ENCODE data around the gene FANCB.

Gene FANCB

DNA sequence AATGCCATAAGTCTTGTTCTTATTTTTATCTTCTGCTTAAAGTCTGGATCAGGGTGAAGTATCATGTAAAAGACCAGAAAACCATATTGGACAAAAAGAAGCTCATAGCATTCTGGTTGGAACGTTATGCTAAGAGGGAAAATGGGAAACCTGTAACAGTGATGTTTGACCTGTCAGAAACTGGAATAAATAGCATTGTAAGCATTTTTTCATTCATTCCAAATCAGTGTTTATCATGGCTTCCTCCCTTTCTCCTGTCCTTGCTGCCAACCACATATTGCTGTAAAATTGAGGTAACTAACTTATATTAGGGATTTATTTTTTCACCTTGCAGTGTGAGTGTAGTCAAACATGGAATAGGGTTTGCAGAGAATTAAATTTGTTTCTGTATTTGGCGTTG lies 24.2 kb upstream of the FANCB start:
- no peak for DNase-seq (ENCODE audit: low read depth, low spot score)
- Histone ChIP-seq H3K27me3 (ENCODE audit: control insufficient read depth, insufficient read depth, low read length) (no peaks in the 10 kb centered on the region), H3K36me3 (ENCODE audit: control insufficient read depth, insufficient read depth, low read length) (no peaks in the 10 kb centered on the region), H3K27ac (ENCODE audit: low read length) (no peak overlapping the region), H3K9me3 (ENCODE audit: control insufficient read depth, insufficient read depth, low read length) (no peaks in the 10 kb centered on the region), H3K4me1 (ENCODE audit: control insufficient read depth, insufficient read depth, low read length) (no peaks in the 10 kb centered on the region), H3K4me3 (ENCODE audit: low read length) (no peak overlapping the region)
- no CpG with 5 or more reads among the region's 2 CpGs for WGBS (ENCODE audit: insufficient coverage, insufficient read length)

GRCh38 chrX:14896273-14896672 lies 23.4 kb upstream of the FANCB start:
- Histone ChIP-seq H3K9me3 (ENCODE audit: control insufficient read depth, insufficient read depth, low read length) (no peaks in the 10 kb centered on the region), H3K36me3 (ENCODE audit: control insufficient read depth, insufficient read depth, low read length) (no peaks in the 10 kb centered on the region), H3K27me3 (ENCODE audit: control insufficient read depth, insufficient read depth, low read length) (no peaks in the 10 kb centered on the region), H3K4me3 (ENCODE audit: low read length) (no peak overlapping the region), H3K27ac (ENCODE audit: low read length) (no peak overlapping the region), H3K4me1 (ENCODE audit: control insufficient read depth, insufficient read depth, low read length) (no peaks in the 10 kb centered on the region)
- DNase-seq (ENCODE audit: low read depth, low spot score), result no peak
- WGBS (ENCODE audit: insufficient coverage, insufficient read length), result no CpG with 5 or more reads among the region's 2 CpGs

DNA sequence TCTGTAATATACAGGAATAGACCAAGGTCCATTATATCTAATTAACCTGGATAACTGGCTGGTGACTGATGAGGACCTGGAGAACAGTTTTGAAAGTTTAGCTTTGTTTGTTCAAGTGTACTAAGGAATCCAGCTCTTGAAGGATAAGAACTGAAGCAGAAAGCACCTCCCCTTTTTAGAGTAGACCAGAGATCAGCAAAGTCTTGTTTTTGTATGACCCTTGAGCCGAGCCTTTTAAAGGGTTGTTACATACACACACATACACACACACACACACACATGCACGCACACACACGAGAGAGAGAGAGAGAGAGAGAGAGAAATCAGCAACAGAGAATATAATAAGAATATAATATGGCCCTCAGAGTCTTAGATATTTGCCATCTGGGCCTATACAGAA lies 13.4 kb upstream of the FANCB start:
- no peaks in the 10 kb centered on the region for H3K36me3 ChIP-seq (ENCODE audit: control insufficient read depth, insufficient read depth, low read length)
- no peaks in the 10 kb centered on the region for H3K9me3 ChIP-seq (ENCODE audit: control insufficient read depth, insufficient read depth, low read length)
- no CpG with 5 or more reads among the region's 3 CpGs for WGBS (ENCODE audit: insufficient coverage, insufficient read length)
- H3K4me1 ChIP-seq (ENCODE audit: control insufficient read depth, insufficient read depth, low read length), result no peaks in the 10 kb centered on the region
- H3K27me3 ChIP-seq (ENCODE audit: control insufficient read depth, insufficient read depth, low read length), result no peaks in the 10 kb centered on the region
- H3K4me3 ChIP-seq (ENCODE audit: low read length), result no peak overlapping the region
- no peak for DNase-seq (ENCODE audit: low read depth, low spot score)
- no peak overlapping the region for H3K27ac ChIP-seq (ENCODE audit: low read length)

GRCh38 chrX:14884714-14885113 lies 11.8 kb upstream of the FANCB start:
- no CpG with 5 or more reads among the region's 1 CpG for WGBS (ENCODE audit: insufficient coverage, insufficient read length)

DNA sequence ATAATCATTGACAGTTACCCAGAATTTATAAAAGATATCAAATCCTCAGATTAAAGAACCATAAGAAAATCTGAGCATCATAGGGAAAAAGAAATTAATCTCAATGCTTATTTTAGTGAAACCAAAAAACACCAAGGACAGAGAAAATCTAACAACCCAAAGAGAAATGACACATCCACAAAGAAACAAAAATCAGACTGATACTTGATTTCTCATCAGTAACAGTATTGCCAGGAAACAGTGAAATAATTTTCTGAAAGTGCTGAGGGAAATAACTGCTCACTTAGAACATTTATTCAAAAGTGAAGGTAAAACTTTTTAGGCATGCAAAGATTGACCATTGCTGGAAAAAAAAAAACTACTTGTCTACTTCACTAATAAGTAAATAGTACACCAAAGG lies 11.0 kb upstream of the FANCB start:
- Histone ChIP-seq H3K27me3 (ENCODE audit: control insufficient read depth, insufficient read depth, low read length) (no peaks in the 10 kb centered on the region), H3K36me3 (ENCODE audit: control insufficient read depth, insufficient read depth, low read length) (no peaks in the 10 kb centered on the region), H3K9me3 (ENCODE audit: control insufficient read depth, insufficient read depth, low read length) (no peaks in the 10 kb centered on the region), H3K27ac (ENCODE audit: low read length) (no peak overlapping the region), H3K4me3 (ENCODE audit: low read length) (no peak overlapping the region), H3K4me1 (ENCODE audit: control insufficient read depth, insufficient read depth, low read length) (no peaks in the 10 kb centered on the region)
- no peak for DNase-seq (ENCODE audit: low read depth, low spot score)

More at GRCh38 chrX:14884714-14885113, 11.8 kb upstream of the FANCB start:
- Histone ChIP-seq H3K4me1 (ENCODE audit: control insufficient read depth, insufficient read depth, low read length) (no peaks in the 10 kb centered on the region), H3K9me3 (ENCODE audit: control insufficient read depth, insufficient read depth, low read length) (no peaks in the 10 kb centered on the region), H3K36me3 (ENCODE audit: control insufficient read depth, insufficient read depth, low read length) (no peaks in the 10 kb centered on the region), H3K4me3 (ENCODE audit: low read length) (no peak overlapping the region), H3K27me3 (ENCODE audit: control insufficient read depth, insufficient read depth, low read length) (no peaks in the 10 kb centered on the region), H3K27ac (ENCODE audit: low read length) (no peak overlapping the region)
- no peak for DNase-seq (ENCODE audit: low read depth, low spot score)

DNA sequence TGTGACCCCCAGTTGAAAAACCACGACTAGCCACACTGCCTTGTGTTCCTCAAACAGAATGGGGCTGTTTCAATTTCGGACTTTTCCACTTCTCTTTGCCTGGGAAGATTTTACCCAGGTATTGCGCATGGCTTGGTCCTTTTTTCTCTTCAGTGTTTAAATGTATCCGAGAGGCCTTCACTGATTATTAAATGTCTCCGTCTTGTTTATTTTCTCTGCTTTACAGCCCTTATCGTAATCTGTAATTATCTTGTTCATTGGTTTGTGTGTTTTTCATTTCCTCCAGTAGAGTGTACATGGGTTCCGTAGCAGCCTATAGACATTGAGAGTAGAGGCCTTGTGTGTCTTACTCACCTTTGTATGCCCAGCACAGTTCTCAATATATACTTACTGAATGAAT lies 2.8 kb upstream of the FANCB start:
- no peak overlapping the region for H3K27ac ChIP-seq (ENCODE audit: low read length)
- H3K4me3 ChIP-seq (ENCODE audit: low read length), result no peak overlapping the region
- no peaks in the 10 kb centered on the region for H3K36me3 ChIP-seq (ENCODE audit: control insufficient read depth, insufficient read depth, low read length)
- no CpG with 5 or more reads among the region's 7 CpGs for WGBS (ENCODE audit: insufficient coverage, insufficient read length)
- no peak for DNase-seq (ENCODE audit: low read depth, low spot score)
- H3K9me3 ChIP-seq (ENCODE audit: control insufficient read depth, insufficient read depth, low read length), result no peaks in the 10 kb centered on the region
- H3K4me1 ChIP-seq (ENCODE audit: control insufficient read depth, insufficient read depth, low read length), result no peaks in the 10 kb centered on the region
- no peaks in the 10 kb centered on the region for H3K27me3 ChIP-seq (ENCODE audit: control insufficient read depth, insufficient read depth, low read length)

DNA sequence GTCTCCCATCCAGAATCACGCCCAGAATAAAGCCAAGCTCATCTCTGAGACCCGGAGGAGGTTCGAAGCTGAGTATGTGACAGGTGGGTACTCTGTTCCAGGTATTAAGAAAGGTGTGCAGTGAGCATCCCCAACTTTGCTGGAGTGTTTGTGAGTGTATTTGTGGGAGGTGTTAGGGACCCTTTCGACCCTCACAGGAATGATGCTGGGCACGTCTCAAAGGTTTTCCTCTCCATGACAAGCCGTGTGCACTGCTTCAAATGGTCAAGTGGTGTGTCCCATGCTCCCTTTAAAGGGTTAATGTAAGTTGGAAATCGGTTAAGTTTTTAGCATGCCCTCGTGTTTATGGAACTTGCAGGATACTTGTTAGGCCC lies 794 bp upstream of the FANCB start:
- H3K4me3 ChIP-seq (ENCODE audit: low read length), result peak overlapping the region; percentile 74; the same call in 1 of the 2 replicates
- H3K4me1 ChIP-seq (ENCODE audit: control insufficient read depth, insufficient read depth, low read length), result no peaks in the 10 kb centered on the region
- no peak for DNase-seq (ENCODE audit: low read depth, low spot score)
- no peaks in the 10 kb centered on the region for H3K36me3 ChIP-seq (ENCODE audit: control insufficient read depth, insufficient read depth, low read length)
- no peak overlapping the region for H3K27ac ChIP-seq (ENCODE audit: low read length)
- no peaks in the 10 kb centered on the region for H3K9me3 ChIP-seq (ENCODE audit: control insufficient read depth, insufficient read depth, low read length)
- no peaks in the 10 kb centered on the region for H3K27me3 ChIP-seq (ENCODE audit: control insufficient read depth, insufficient read depth, low read length)
- WGBS (ENCODE audit: insufficient coverage, insufficient read length), result no CpG with 5 or more reads among the region's 8 CpGs

GRCh38 chrX:14872355-14872754 lies 514 bp downstream of the FANCB start:
- Histone ChIP-seq H3K9me3 (ENCODE audit: control insufficient read depth, insufficient read depth, low read length) (no peaks in the 10 kb centered on the region), H3K27me3 (ENCODE audit: control insufficient read depth, insufficient read depth, low read length) (no peaks in the 10 kb centered on the region), H3K27ac (ENCODE audit: low read length) (no peak overlapping the region), H3K4me1 (ENCODE audit: control insufficient read depth, insufficient read depth, low read length) (no peaks in the 10 kb centered on the region), H3K4me3 (ENCODE audit: low read length) (peak overlapping the region; percentile 76; the same call in 1 of the 2 replicates), H3K36me3 (ENCODE audit: control insufficient read depth, insufficient read depth, low read length) (no peaks in the 10 kb centered on the region)
- DNase-seq (ENCODE audit: low read depth, low spot score), result no peak
- WGBS (ENCODE audit: insufficient coverage, insufficient read length), result no CpG with 5 or more reads among the region's 7 CpGs

DNA sequence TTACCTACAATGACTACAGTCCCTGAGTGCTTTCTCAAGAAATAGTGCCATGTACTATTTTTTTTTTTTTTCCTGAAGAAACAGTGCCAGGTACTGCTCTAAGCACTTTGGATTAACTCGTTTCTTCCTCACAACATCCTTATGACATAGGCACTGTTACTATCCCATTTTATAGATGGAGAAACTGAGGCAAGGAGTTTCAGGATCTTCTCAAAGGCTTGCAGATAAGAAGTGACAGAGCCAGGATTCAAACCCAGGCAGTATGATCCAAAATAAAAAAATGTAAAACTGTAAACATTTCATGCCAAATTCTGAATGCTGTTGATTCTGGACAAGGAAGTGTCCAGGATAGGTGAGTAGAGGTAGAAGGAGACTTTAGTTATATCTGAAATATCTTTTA lies 1.1 kb downstream of the FANCB start:
- Histone ChIP-seq H3K36me3 (ENCODE audit: control insufficient read depth, insufficient read depth, low read length) (no peaks in the 10 kb centered on the region), H3K9me3 (ENCODE audit: control insufficient read depth, insufficient read depth, low read length) (no peaks in the 10 kb centered on the region), H3K27me3 (ENCODE audit: control insufficient read depth, insufficient read depth, low read length) (no peaks in the 10 kb centered on the region), H3K27ac (ENCODE audit: low read length) (no peak overlapping the region), H3K4me3 (ENCODE audit: low read length) (no peak overlapping the region), H3K4me1 (ENCODE audit: control insufficient read depth, insufficient read depth, low read length) (no peaks in the 10 kb centered on the region)
- WGBS (ENCODE audit: insufficient coverage, insufficient read length), result no CpG with 5 or more reads among the region's 1 CpG
- DNase-seq (ENCODE audit: low read depth, low spot score), result no peak

- Histone ChIP-seq H3K27me3 (ENCODE audit: control insufficient read depth, insufficient read depth, low read length) (no peaks in the 10 kb centered on the region), H3K4me1 (ENCODE audit: control insufficient read depth, insufficient read depth, low read length) (no peaks in the 10 kb centered on the region), H3K9me3 (ENCODE audit: control insufficient read depth, insufficient read depth, low read length) (no peaks in the 10 kb centered on the region), H3K27ac (ENCODE audit: low read length) (no peak overlapping the region), H3K36me3 (ENCODE audit: control insufficient read depth, insufficient read depth, low read length) (no peaks in the 10 kb centered on the region), H3K4me3 (ENCODE audit: low read length) (no peak overlapping the region)
- WGBS (ENCODE audit: insufficient coverage, insufficient read length), result no CpG with 5 or more reads among the region's 1 CpG
- DNase-seq (ENCODE audit: low read depth, low spot score), result no peak
Measured at GRCh38 chrX:14865201-14865600, 7.7 kb downstream of the FANCB start.

DNA sequence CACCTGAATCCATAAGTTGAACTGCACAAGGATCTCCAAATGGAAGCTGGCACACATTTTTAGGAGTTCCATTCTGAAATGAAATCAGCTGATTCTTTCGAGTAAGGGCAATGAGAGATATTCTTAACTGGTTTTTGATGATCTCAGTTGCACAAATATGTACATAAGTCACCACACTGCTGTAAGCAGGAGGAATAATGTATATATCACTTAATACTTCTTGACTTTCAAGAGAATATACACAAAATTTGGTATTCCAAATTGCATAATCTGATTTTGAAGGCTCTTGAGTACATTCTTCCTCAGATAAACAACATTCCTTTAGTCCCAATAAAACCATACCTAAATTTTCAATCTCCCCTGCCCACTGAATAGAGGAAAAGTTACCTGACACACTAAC lies 8.2 kb downstream of the FANCB start:
- DNase-seq (ENCODE audit: low read depth, low spot score), result no peak
- Histone ChIP-seq H3K9me3 (ENCODE audit: control insufficient read depth, insufficient read depth, low read length) (no peaks in the 10 kb centered on the region), H3K27me3 (ENCODE audit: control insufficient read depth, insufficient read depth, low read length) (no peaks in the 10 kb centered on the region), H3K27ac (ENCODE audit: low read length) (no peak overlapping the region), H3K4me1 (ENCODE audit: control insufficient read depth, insufficient read depth, low read length) (no peaks in the 10 kb centered on the region), H3K4me3 (ENCODE audit: low read length) (no peak overlapping the region), H3K36me3 (ENCODE audit: control insufficient read depth, insufficient read depth, low read length) (no peaks in the 10 kb centered on the region)
- WGBS (ENCODE audit: insufficient coverage, insufficient read length), result no CpG with 5 or more reads among the region's 1 CpG

Measured in iPS DF 6.9 (cell line).